GM23248 (cell line): ENCODE data around the gene EXOC7. TPM values are rescaled to one million over a fixed set of nuclear protein-coding genes. Genes with fewer than 3 reads are reported as not detected.
A peak's percentile ranks its signal among the peaks of the same experiment; 100 is the strongest.

Experiments
- DNase-seq: peaks from one replicate; pipeline ENCODE4 v3.0.0-alpha.2; 2015
- H2AFZ ChIP-seq: fragments of 200-600 bp; sonication (generic); 2 replicates; pipeline ENCODE4 v1.6.1; 2016; ENCODE audit warnings: antibody characterized with exemption
- H3F3A ChIP-seq: fragments of 200-600 bp; sonication (generic); 2 replicates; pipeline ENCODE4 v1.6.1; 2016; ENCODE audit warnings: mild to moderate bottlenecking, antibody characterized with exemption, mixed run types; ENCODE audit not compliant: insufficient read depth
- H3K27ac ChIP-seq: fragments of 200-600 bp; sonication (generic); 2 replicates; pipeline ENCODE4 v1.5.1; 2016; ENCODE audit warnings: mild to moderate bottlenecking
- H3K27me3 ChIP-seq: fragments of 200-600 bp; sonication (generic); replicated peaks from 2 replicates; pipeline ENCODE4 v1.6.1; 2016; ENCODE audit warnings: mild to moderate bottlenecking; ENCODE audit not compliant: insufficient read depth
- H3K36me3 ChIP-seq: fragments of 200-600 bp; sonication (generic); 2 replicates; pipeline ENCODE4 v1.6.1; 2016; ENCODE audit warnings: low read depth, mild to moderate bottlenecking
- H3K4me1 ChIP-seq: fragments of 200-600 bp; sonication (generic); 2 replicates; pipeline ENCODE4 v1.6.1; 2016; ENCODE audit warnings: mild to moderate bottlenecking; ENCODE audit not compliant: insufficient read depth
- H3K4me2 ChIP-seq: fragments of 200-600 bp; sonication (generic); one replicate; pipeline ENCODE4 v1.6.1; 2016; ENCODE audit warnings: mild to moderate bottlenecking; ENCODE audit not compliant: unreplicated experiment
- H3K4me3 ChIP-seq: fragments of 200-600 bp; sonication (generic); 2 replicates; pipeline ENCODE4 v1.5.1; 2016; ENCODE audit warnings: mild to moderate bottlenecking
- H3K79me2 ChIP-seq: fragments of 200-600 bp; sonication (generic); 2 replicates; pipeline ENCODE4 v1.6.1; 2016; ENCODE audit warnings: mild to moderate bottlenecking; ENCODE audit not compliant: insufficient read depth
- H3K9ac ChIP-seq: fragments of 200-600 bp; sonication (generic); 2 replicates; pipeline ENCODE4 v1.6.1; 2016; ENCODE audit warnings: mild to moderate bottlenecking
- H3K9me2 ChIP-seq: fragments of 200-600 bp; sonication (generic); 2 replicates; pipeline ENCODE4 v1.6.1; 2016; ENCODE audit warnings: mixed run types, mild to moderate bottlenecking, moderate library complexity; ENCODE audit not compliant: insufficient read depth
- H3K9me3 ChIP-seq: fragments of 200-600 bp; sonication (generic); one replicate; pipeline ENCODE4 v1.6.1; 2017; ENCODE audit warnings: low read depth
- H4K20me1 ChIP-seq: fragments of 200-600 bp; sonication (generic); 2 replicates; pipeline ENCODE4 v1.6.0; 2016; ENCODE audit not compliant: insufficient read depth
- EZH2 ChIP-seq: fragments of 200-600 bp; sonication (generic); IDR thresholded peaks from 2 replicates; pipeline ENCODE4 v1.6.1; 2018; ENCODE audit warnings: antibody characterized with exemption, mild to moderate bottlenecking; ENCODE audit not compliant: insufficient read depth, poor library complexity, severe bottlenecking
- EZH2phosphoT487 ChIP-seq: fragments of 200-600 bp; sonication (generic); IDR thresholded peaks from 2 replicates; pipeline ENCODE4 v1.6.1; 2018; ENCODE audit warnings: antibody characterized with exemption, moderate library complexity, mild to moderate bottlenecking, low read depth; ENCODE audit not compliant: insufficient read depth
- WGBS, 2 experiments: methylation state at CpG; one replicate each; pipeline ENCODE4 v1.1.6; 2015 to 2017; ENCODE audit warnings: low lambda C conversion rate in 2 of 2, low coverage in 1 of 2; ENCODE audit errors: missing lambda C conversion rate in 2 of 2; 5-methylcytosine and 5-hydroxymethylcytosine counted together
- in situ Hi-C: fragments of 300-500 bp; cut with MboI; formaldehyde crosslinking; loops from 2 replicates; pipeline ENCODE4 v1.15.0; 2020
- polyA plus RNA-seq: library from polyadenylated mRNA; unstranded; fragments of >200 nt; fragmentation: Nextera tagmentation; extraction: Ambion mirVana; gene quantifications from 2 replicates; pipeline ENCODE4 v1.2.1, GENCODE V29; 2016
- total RNA-seq: library from RNA; depleted of rRNA; stranded (reverse); fragments of >200 nt; shearing (Covaris generic); gene quantifications from 2 replicates; pipeline ENCODE4 v1.2.3, GENCODE V29; 2014

The EXOC7 gene
- total and polyA plus RNA-seq, 2 experiments from 2014 or later: 88.0 to 101 TPM

- peaks cover 29% of the 10 kb centered on the region for H3K27me3 ChIP-seq
- in situ Hi-C loops: no loop called here
- WGBS, 2 experiments: 3 to 5% methylated on average over 48 to 59 of the region's 59 CpGs
- H2AFZ ChIP-seq: peak within 1 kb of the TSS; percentile 52
- TF ChIP-seq EZH2 (no peak), EZH2phosphoT487 (no peak)
- H3K9me2 ChIP-seq: no peaks in the 10 kb centered on the region
- no peaks in the 10 kb centered on the region for H4K20me1 ChIP-seq
- no peaks in the 10 kb centered on the region for H3K9me3 ChIP-seq
- peak within 1 kb of the TSS; percentile 38; the same call in 1 of the 2 replicates for H3K9ac ChIP-seq
- H3K27ac ChIP-seq: no peak within 1 kb of the TSS
- H3K4me2 ChIP-seq: peak within 1 kb of the TSS; percentile 80
- H3K4me1 ChIP-seq: no peaks in the 10 kb centered on the region
- no peaks in the 10 kb centered on the region for H3K79me2 ChIP-seq
- no peaks in the 10 kb centered on the region for H3K36me3 ChIP-seq
- peak within 1 kb of the TSS; percentile 70 for H3K4me3 ChIP-seq
- H3F3A ChIP-seq: no peaks in the 10 kb centered on the region
- DNase-seq: peak; percentile 90
Measured at GRCh38 chr17:76141212-76142038, 37.8 kb upstream of the EXOC7 start, which contains the start of gene FOXJ1. Gene FOXJ1, minus strand, starts transcription at chr17:76141245. Its CDS starts 850 bp downstream, at chr17:76140395.

DNA sequence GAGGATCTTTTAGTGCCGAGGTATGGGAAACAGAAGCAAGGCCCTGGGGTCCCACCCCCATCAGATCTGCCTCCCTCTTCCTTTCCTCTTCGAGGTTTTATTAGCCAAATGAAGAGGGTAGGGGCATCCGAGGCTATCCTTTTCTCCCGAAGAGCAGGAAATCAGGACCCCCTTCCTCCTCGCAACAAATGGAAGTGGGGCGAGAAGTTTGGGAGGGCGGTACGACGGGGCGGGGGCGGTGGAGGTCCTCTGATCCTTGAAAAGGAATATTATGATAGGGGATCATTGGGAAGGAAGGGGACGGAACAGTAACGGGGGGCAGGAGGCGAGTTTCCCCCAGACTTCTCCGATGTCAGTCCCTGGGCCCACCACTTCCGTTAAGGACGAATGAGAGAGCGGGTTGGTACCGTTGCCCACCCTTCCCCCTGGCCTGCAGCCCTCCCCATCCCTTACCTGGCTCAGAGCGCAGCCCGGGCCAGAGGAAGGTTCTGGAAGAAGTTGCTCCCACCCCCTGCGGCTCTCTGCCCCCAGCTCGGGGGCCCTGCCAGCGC is 37.1 kb upstream of the EXOC7 start:
- Histone ChIP-seq H3K27me3 (peaks cover 30% of the 10 kb centered on the region), H3K9me3 (no peaks in the 10 kb centered on the region), H3K79me2 (no peaks in the 10 kb centered on the region), H3K4me1 (no peaks in the 10 kb centered on the region), H3K4me2 (peak overlapping the region; percentile 80), H3K4me3 (peak overlapping the region; percentile 70), H2AFZ (no peak overlapping the region), H3K36me3 (no peaks in the 10 kb centered on the region), H4K20me1 (no peaks in the 10 kb centered on the region), H3K9ac (no peak overlapping the region), H3K27ac (no peak overlapping the region), H3K9me2 (no peaks in the 10 kb centered on the region), H3F3A (no peaks in the 10 kb centered on the region)
- in situ Hi-C loops: no loop called here
- TF ChIP-seq EZH2 (peak; percentile 94), EZH2phosphoT487 (0 out of 2 replicates have a peak, but pooled peaks have one; percentile 44)
- no peak for DNase-seq
- WGBS, 2 experiments: 1% methylated on average over 11 to 24 of the region's 24 CpGs

GRCh38 chr17:76139801-76140660 is 36.4 kb upstream of the EXOC7 start:
- Histone ChIP-seq H2AFZ (no peak overlapping the region), H4K20me1 (no peaks in the 10 kb centered on the region), H3F3A (no peaks in the 10 kb centered on the region), H3K36me3 (no peaks in the 10 kb centered on the region), H3K9me2 (no peaks in the 10 kb centered on the region), H3K4me2 (no peak overlapping the region), H3K9ac (no peak overlapping the region), H3K4me1 (no peaks in the 10 kb centered on the region), H3K27me3 (peaks cover 30% of the 10 kb centered on the region), H3K27ac (no peak overlapping the region), H3K9me3 (no peaks in the 10 kb centered on the region), H3K79me2 (no peaks in the 10 kb centered on the region), H3K4me3 (no peak overlapping the region)
- peak; percentile 97 for TF ChIP-seq EZH2
- peak; percentile 81; the same call in 1 of the 2 replicates for TF ChIP-seq EZH2phosphoT487
- 8 to 14% methylated on average over 51 to 57 of the region's 78 CpGs for WGBS, 2 experiments
- in situ Hi-C loops: no loop called here
- peak; percentile 26 for DNase-seq
